GM19463 (cell line): ENCODE results near the gene TNC.

Source experiments
- ATAC-seq: cut with Tn5 transposase; IDR thresholded peaks from one replicate; pipeline ENCODE4 v1.9.1; 2021; ENCODE audit warnings: mild to moderate bottlenecking, moderate library complexity; ENCODE audit not compliant: unreplicated experiment

Gene TNC

DNA sequence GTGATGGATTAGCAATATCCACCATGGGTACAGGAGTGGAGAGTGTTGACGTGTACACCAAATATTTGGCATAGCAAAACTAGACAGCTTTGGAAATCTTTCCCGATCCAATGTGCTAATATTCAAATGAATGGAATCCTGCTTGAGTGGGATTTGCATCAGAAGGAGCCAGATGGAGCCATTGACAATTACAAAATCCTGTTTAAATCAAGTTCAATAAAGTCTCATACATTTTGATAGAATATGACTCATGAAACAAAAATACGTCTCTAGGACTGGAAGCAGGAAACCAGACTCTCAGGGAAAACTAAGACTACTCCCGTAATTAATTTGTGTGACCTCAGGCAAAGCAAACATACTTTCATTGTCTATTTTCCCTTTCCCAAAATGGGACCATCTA, 13.0 kb downstream of the TNC start:
- ATAC-seq: no peak

DNA sequence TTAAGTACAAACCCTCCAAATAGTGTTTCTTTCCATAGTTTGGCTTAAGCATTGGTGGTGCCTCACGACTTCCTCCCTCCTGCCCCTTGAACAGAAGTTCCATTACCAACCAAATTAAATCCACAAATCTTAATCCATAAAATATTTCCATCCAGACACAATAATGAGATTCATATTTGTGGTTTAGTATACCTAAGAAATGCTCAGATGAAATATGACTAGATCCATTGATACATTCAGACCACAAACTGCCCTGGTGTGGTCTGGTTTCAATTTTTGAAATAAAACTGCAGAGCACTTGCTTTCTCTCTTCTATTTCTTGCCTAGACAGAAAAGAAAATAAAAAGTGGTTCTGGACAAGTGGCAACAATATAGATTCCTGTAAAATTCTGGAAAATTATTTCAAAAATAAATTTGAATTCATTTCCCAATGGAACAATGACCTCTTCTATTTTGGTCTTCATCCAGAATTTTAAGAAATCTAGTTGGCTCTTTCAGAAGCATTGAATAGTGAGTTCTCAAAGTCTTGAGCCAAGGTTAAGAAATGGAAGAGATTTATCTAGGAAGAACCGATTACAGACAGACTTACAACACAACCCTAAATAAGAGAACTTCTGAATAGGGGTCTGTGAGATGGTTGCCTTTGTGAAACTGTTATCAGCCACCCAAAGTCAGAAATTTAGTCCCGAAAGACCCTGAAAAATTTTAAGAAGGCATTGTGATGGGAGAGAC, 14.0 kb downstream of the TNC start:
- ATAC-seq: no peak

- no peak for ATAC-seq
Observed at GRCh38 chr9:115099901-115100300, 18.1 kb downstream of the TNC start.

DNA sequence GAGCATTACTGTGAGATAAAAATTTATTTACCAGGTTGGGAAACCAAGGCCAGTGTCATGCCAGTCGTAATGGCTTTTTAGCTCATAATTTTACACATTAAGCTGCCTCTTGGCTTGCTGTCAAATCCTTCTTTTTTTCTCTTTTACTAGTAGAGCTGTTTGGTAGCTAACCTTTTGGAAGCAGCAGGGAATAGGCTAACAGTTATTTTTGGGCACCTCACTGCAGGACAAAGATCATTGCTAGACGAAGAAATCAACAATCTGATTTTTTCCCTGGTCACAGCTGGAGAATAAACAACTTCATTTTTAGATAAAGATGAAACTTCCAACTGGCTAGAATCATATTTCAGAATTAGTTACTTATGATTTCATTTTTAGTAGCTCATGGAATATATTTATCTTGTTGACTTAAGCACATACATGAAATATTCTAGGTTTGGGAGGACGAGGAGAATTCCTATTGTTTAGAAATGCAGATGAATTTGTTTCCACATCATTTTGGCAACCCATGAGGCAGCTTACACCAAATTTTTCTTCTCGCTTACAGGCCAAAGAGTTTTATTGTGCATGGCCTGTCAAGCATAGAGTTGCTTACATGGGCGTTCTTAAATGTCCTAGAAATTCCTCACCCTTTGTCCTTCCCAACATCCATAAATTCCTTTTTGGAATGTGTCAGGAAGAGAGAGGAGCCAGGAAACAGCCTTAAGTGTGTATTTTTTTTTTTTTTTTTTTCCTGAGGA, 19.6 kb downstream of the TNC start:
- no peak for ATAC-seq

- ATAC-seq: no peak
Observed at GRCh38 chr9:115093520-115093919, 24.4 kb downstream of the TNC start.

DNA sequence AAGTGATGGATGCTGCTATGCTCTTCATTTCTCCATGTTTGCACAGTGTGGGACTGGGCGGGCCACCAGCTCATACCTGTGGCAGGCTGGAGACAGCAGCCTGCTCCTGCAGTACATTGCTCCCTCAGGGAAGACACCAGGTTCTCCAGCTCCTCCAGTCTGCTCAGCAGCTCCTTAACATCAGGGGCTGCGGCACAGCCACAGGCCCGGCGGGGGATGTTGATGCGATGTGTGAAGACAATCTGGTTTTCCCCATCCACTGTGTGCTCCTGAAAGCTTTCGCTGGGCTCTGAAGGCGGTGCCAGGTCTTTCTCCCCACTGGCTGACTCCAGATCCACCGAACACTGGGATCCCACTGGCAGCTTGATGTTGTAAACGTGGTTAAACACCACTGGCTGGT, 27.5 kb downstream of the TNC start:
- ATAC-seq: no peak

DNA sequence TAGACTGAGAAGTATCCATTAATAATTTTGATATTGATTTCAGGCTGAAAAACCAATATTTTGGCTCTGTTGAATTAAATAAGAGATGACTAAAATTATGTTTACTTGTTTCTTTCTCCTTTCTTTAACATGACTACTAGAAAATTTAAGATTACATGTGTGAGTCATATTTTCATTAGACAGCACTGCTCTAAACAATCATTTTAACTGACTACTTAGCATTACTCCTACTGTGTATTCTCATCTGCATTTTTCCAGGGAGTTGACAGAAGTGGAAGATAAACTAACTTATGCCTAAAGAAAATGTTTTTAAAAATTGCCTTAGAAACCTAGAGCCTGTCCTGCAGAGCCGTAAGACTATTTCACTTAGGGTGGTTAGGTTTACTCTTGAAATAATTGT, 29.1 kb downstream of the TNC start:
- no peak for ATAC-seq

GRCh38 chr9:115086886-115087285, 31.1 kb downstream of the TNC start:
- ATAC-seq: no peak

- ATAC-seq: no peak
Observed at GRCh38 chr9:115086461-115086860, 31.5 kb downstream of the TNC start.

- no peak for ATAC-seq
Observed at GRCh38 chr9:115085773-115086377, 32.1 kb downstream of the TNC start.

DNA sequence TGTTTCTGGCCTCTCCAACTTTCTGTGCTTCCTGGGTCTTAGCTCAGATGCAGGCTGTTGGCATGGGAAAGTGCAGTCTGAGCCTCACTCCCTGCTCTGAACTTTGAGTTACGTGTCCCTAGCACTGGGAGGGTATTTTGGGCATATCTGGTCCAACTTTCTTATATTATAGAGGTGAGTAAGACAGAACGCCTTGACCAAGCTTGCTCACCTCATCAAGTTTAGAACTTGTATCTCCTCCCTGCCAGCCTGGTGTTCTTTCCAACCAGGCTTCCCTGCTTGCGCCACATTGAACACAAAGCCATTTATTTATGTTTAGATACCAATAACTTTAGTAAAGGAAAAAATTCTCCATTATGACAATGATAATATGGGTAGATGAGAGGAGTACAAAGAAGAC, 33.2 kb downstream of the TNC start:
- no peak for ATAC-seq

DNA sequence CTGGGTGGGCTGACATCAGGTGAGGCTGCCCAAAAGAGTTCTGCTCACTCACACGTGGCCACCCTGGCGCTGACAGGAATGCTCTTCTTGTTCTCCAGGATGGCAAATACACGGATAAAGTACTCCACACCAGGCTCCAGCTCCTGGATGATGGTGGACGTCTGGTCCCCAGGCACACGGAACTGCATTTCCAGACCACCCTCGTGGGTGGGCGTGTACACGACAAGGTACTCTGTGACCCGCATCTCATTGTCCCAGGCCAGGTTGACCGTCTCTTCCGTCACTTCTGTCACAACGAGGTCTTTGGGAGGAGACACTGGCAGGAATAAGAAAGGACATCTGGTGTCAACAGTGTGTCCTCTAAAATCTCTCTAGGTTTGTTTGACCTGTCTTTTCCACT, 33.8 kb downstream of the TNC start:
- ATAC-seq: no peak

DNA sequence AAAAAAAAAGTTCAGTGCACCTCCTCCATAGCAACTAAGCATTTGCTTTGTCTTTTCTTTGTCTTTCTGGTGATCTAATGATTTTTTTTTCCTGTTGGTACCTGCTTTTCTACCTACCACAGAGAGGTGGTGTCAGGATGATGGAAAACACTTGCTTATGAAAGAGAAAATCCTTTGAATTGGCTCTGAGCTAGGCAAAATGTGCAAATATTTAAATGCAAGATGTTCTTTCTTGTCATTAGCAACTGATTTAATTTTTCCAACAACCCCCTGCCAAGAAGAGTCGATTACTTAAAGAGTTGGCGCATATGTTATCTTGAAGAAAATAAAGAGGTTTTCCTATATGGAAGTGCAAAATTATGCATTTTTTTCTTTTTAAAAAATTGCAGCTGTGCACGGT, 37.7 kb downstream of the TNC start:
- no peak for ATAC-seq

- no peak for ATAC-seq
Observed at GRCh38 chr9:115079156-115079555, 38.8 kb downstream of the TNC start.

GRCh38 chr9:115073456-115073855, 44.5 kb downstream of the TNC start:
- ATAC-seq: no peak

GRCh38 chr9:115071176-115071575, 46.8 kb downstream of the TNC start:
- ATAC-seq: no peak

DNA sequence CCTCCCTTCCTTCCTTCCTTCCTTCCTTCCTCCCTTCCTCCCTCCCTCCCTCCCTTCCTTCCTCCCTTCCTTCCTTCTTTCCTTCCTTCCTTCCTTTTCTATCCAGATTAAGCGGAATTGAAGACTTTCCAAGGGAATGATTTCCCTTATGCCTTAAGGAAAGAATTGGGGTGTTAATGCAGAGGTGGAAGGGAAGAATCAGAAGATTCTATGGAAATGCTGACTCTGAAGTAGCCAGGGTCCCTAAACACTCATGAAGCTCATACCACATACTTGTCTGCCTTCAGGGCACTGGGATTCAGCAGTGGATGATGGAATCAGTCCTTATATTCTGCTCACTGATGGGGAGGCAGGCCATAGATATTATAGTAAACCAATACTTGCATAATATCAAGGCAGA, 48.2 kb downstream of the TNC start:
- ATAC-seq: no peak

DNA sequence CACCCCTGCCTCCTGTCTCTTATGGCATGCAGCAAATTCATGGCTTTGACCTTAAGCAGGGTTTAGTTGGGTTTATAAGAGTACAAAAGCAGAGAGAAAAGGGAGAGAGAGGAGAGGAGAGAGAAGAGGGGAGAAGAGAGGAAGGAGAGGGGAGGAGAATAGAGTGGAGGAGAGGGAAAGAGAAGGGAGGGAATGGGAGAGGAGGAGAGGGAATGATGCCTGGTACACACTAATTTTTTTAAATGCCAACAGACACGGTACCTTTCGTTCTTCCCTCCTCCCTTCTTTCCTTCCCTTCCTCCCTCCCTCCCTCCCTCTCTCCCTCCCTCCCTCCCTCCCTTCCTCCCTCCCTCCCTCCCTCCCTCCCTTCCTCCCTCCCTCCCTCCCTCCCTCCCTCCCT, 48.7 kb downstream of the TNC start:
- ATAC-seq: no peak

DNA sequence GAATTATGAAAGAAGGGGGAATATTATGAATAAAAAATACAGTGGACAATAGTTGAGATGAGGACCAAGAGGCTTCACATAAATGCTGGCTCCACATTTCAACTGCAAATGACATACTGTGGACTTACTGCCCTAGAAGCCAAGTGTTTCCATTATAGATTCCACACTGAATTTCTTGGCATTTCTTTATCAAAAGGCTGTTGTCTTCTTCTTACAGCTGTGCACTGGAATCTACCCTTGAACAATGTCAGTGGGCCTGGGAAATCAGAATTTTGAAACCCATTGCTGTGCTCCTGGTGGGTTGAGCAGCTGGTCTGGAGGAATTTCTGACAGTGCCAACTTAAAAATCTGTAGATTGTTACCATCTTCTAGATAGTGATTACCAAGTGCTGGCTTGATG, 49.9 kb downstream of the TNC start:
- no peak for ATAC-seq

DNA sequence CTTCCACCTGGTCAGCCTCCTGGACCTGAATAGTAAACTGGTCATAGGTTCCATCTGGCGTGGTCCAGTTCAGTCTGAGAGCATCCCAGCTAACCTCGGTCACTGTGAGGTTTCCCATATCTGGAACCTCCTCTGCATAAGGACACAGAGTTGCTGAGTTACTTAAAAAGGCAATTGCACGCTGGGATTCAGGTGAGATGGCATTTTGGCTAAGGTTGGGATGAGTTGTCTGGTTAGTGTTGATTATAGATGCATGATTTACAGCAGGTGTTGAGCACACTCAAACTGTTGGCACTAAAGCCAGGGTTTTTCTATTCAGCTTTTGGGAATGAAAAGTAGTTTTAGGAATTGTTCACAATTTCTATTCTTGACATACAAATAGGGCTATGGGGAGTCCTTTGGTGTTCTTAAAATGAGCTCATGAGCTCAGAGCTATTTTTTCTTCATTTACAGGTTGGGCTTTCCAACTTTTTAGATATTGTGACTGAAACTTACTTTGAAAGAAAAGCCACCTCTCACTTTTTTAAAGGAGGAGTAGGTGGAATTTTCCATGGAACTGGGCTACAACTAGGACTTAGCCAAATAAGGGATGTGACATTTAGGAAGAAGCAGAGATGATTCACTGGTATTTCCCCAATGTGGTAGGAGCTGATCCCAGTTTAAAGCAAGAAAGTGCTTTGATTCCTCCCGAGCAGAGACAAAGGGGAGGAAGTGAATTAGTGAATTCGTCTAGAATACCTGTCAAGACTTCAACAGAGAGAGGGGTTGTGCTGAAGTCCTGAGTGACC, 54.7 kb downstream of the TNC start:
- ATAC-seq: no peak

DNA sequence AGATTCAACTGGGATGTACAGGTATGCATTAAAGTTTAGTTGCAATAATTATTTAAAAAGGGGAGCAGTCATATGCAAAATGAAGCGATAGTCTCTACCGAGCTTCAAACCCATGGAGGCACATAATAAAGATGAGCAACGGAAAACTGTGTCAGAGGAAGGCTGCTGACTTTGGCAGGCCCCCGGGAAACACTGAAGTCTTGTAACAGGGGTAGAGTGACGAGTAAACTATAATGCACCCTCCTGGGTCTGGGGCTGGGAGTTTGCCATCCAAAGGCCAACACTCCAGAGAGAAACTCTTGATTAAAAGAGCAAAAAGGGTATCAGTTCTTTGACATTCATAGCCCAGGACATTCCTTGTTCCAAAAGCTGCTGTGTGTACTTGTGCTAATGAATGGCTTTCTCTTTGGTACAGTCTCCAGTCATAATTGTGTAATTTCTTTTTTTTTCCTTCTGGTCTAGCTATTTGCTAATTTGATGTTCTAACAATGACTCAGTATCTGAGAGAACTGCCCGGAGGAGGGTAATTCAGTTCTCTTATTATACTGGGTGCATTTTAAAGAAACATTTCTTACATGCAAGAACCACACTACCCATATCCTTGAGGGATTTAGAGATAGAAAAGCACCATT, 59.2 kb downstream of the TNC start:
- ATAC-seq: no peak
